Liver (tissue), 9 donors: ENCODE data around the gene PTP4A2. TPM values are rescaled to one million over a fixed set of nuclear protein-coding genes. Genes with fewer than 3 reads are reported as not detected.

Experiments used
- DNase-seq: peaks from one replicate; pipeline ENCODE4 v3.0.0-alpha.2; 2017; ENCODE audit warnings: low spot score
- H3K27ac ChIP-seq, 2 donors: one replicate each; pipeline ENCODE4 v1.7.0; 2013; ENCODE audit warnings: inconsistent platforms in 2 of 2, low read length in 2 of 2, control low read depth in 1 of 2, low read depth in 1 of 2, mild to moderate bottlenecking in 1 of 2
- H3K27me3 ChIP-seq, 4 donors: one replicate each; pipeline versions ENCODE4 v1.6.1 to v1.7.0; 2013; ENCODE audit warnings: low read length in 3 of 4, inconsistent platforms in 1 of 4, mild to moderate bottlenecking in 1 of 4, moderate library complexity in 1 of 4; ENCODE audit not compliant: control insufficient read depth in 4 of 4, insufficient read depth in 4 of 4
- H3K36me3 ChIP-seq, 4 donors: one replicate each; pipeline versions ENCODE4 v1.6.1 to v1.7.0; 2013; ENCODE audit warnings: low read length in 3 of 4, mild to moderate bottlenecking in 3 of 4, low read depth in 1 of 4, moderate library complexity in 1 of 4; ENCODE audit not compliant: control insufficient read depth in 4 of 4, insufficient read depth in 3 of 4
- H3K4me1 ChIP-seq, 4 donors: one replicate each; pipeline versions ENCODE4 v1.6.1 to v1.7.0; 2013; ENCODE audit warnings: low read length in 3 of 4, mild to moderate bottlenecking in 3 of 4, moderate library complexity in 1 of 4; ENCODE audit not compliant: control insufficient read depth in 4 of 4, insufficient read depth in 4 of 4
- H3K4me3 ChIP-seq, 3 donors: one replicate each; pipeline versions ENCODE4 v1.6.1 to v1.7.0; 2013; ENCODE audit warnings: low read length in 3 of 3, control low read depth in 1 of 3, low read depth in 1 of 3, mild to moderate bottlenecking in 1 of 3
- H3K9ac ChIP-seq, 2 donors: one replicate each; pipeline ENCODE4 v1.7.0; 2013; ENCODE audit warnings: low read length in 2 of 2, mild to moderate bottlenecking in 2 of 2, moderate library complexity in 2 of 2, control low read depth in 1 of 2, low read depth in 1 of 2
- H3K9me3 ChIP-seq, 4 donors: one replicate each; pipeline versions ENCODE4 v1.6.1 to v1.7.0; 2013; ENCODE audit warnings: low read length in 3 of 4; ENCODE audit not compliant: control insufficient read depth in 4 of 4
- CTCF ChIP-seq: fragments of 150-350 bp; IDR thresholded peaks from 2 replicates; pipeline ENCODE4 v1.5.1; 2017; ENCODE audit warnings: improper control_type of control experiment, low read depth, low read length; ENCODE audit not compliant: missing input control
- EGR1 ChIP-seq, 2 donors: IDR thresholded peaks; 2 replicates each; pipeline ENCODE4 v1.6.1; 2016 to 2018; ENCODE audit warnings: antibody characterized with exemption in 2 of 2, low read depth in 2 of 2
- FOXA1 ChIP-seq: IDR thresholded peaks from 2 replicates; pipeline ENCODE4 v1.6.1; 2016; ENCODE audit warnings: antibody characterized with exemption
- FOXA2 ChIP-seq: IDR thresholded peaks from 2 replicates; pipeline ENCODE4 v1.6.1; 2016; ENCODE audit warnings: antibody characterized with exemption
- GABPA ChIP-seq, 2 donors: IDR thresholded peaks in 1 of 2; conservative IDR thresholded peaks in 1 of 2; 2 replicates each; pipeline ENCODE4 v1.6.1; 2016; ENCODE audit warnings: antibody characterized with exemption in 2 of 2, mild to moderate bottlenecking in 1 of 2, moderate library complexity in 1 of 2
- HNF4A ChIP-seq, 2 donors: conservative IDR thresholded peaks; 2 replicates each; pipeline ENCODE4 v1.6.1; 2016; ENCODE audit warnings: antibody characterized with exemption in 2 of 2, mild to moderate bottlenecking in 2 of 2
- HNF4G ChIP-seq: IDR thresholded peaks from 2 replicates; pipeline ENCODE4 v1.6.1; 2016; ENCODE audit warnings: antibody characterized with exemption
- JUND ChIP-seq, 2 donors: IDR thresholded peaks; 2 replicates each; pipeline ENCODE4 v1.6.1; 2016; ENCODE audit warnings: antibody characterized with exemption in 2 of 2
- MAX ChIP-seq: IDR thresholded peaks from 2 replicates; pipeline ENCODE4 v1.6.1; 2016; ENCODE audit warnings: antibody characterized with exemption
- NR2F2 ChIP-seq: IDR thresholded peaks from 2 replicates; pipeline ENCODE4 v1.6.1; 2016; ENCODE audit warnings: antibody characterized with exemption
- RAD21 ChIP-seq, 2 donors: IDR thresholded peaks; 2 replicates each; pipeline ENCODE4 v1.6.1; 2016; ENCODE audit warnings: antibody characterized with exemption in 2 of 2, mild to moderate bottlenecking in 2 of 2
- REST ChIP-seq: IDR thresholded peaks from 2 replicates; pipeline ENCODE4 v1.6.1; 2016; ENCODE audit warnings: antibody characterized with exemption, mild to moderate bottlenecking
- RXRA ChIP-seq, 2 donors: IDR thresholded peaks; 2 replicates each; pipeline ENCODE4 v1.6.1; 2017 to 2018; ENCODE audit warnings: antibody characterized with exemption in 2 of 2, mild to moderate bottlenecking in 1 of 2
- SP1 ChIP-seq: IDR thresholded peaks from 2 replicates; pipeline ENCODE4 v1.6.1; 2018; ENCODE audit warnings: antibody characterized with exemption, mild to moderate bottlenecking
- TAF1 ChIP-seq: conservative IDR thresholded peaks from 2 replicates; pipeline ENCODE4 v1.6.1; 2016; ENCODE audit warnings: antibody characterized with exemption, mild to moderate bottlenecking
- YY1 ChIP-seq: IDR thresholded peaks from 2 replicates; pipeline ENCODE4 v1.6.1; 2016; ENCODE audit warnings: antibody characterized with exemption, mild to moderate bottlenecking
- WGBS: extraction: QIAGEN DNeasy Blood & Tissue Kit; methylation state at CpG from one replicate; pipeline ENCODE4 v1.1.7; 2013; 5-methylcytosine and 5-hydroxymethylcytosine counted together
- polyA plus RNA-seq, 2 donors: library from polyadenylated mRNA; stranded (reverse) in 1 of 2; unstranded in 1 of 2; fragments of 200-250 nt in 1 of 2; fragments of >200 nt in 1 of 2; fragmentation: Nextera tagmentation in 1 of 2; extraction: Ambion mirVana in 1 of 2; gene quantifications; one replicate each; pipeline versions ENCODE4 v1.2.1 to v1.2.3, GENCODE V29; 2013 to 2015
- total RNA-seq, 2 donors: library from RNA; depleted of rRNA; stranded (reverse); fragments of >200 nt; gene quantifications; one replicate each; pipeline ENCODE4 v1.2.3, GENCODE V29; 2014
- TF ChIP-seq, protein P1 (sequence below): IDR thresholded peaks from 2 replicates; pipeline ENCODE4 v1.6.1; 2016; ENCODE audit warnings: antibody characterized with exemption
- TF ChIP-seq, protein P2 (sequence below): IDR thresholded peaks from 2 replicates; pipeline ENCODE4 v1.6.1; 2016; ENCODE audit warnings: antibody characterized with exemption
- donor health status: healthy.
- donor health status: healthy.
- donor health status: healthy.
- donor health status: healthy.
- donor health status: healthy.

Gene PTP4A2
- total and polyA plus RNA-seq, 4 donors: 47.7 to 98.1 (median 71.9) TPM

GRCh38 chr1:31957701-31958674 lies 19.8 kb upstream of the PTP4A2 start:
- Histone ChIP-seq H3K9ac (no peak overlapping the region), H3K4me3 (no peak overlapping the region), H3K9me3 (no peaks in the 10 kb centered on the region), H3K27ac (peak overlapping the region in 1 of 2 donors; percentile 27), H3K36me3 (no peaks in the 10 kb centered on the region), H3K4me1 (peaks cover 9 to 23% (median 16%) of the 10 kb centered on the region in 4 donors), H3K27me3 (no peaks in the 10 kb centered on the region)
- no peak for DNase-seq
- TF ChIP-seq MAX (no peak), RXRA (IDR thresholded peaks at IDR 0.05) (no peak), TAF1 (no peak), FOXA1 (no peak), EGR1 (IDR thresholded peaks at IDR 0.05; ENCODE audit: low read depth in 2 of 2) (no peak), JUND (IDR thresholded peaks at IDR 0.05) (no peak), GABPA (IDR thresholded peaks at IDR 0.05 in 1 of 2, conservative IDR thresholded peaks at IDR 0.05 in 1 of 2) (no peak), YY1 (no peak), SP1 (no peak), NR2F2 (no peak), HNF4G (no peak), REST (no peak), HNF4A (conservative IDR thresholded peaks at IDR 0.05) (no peak), FOXA2 (no peak), CTCF (no peak), RAD21 (IDR thresholded peaks at IDR 0.05) (no peak)
- TF ChIP-seq, protein P1, sequence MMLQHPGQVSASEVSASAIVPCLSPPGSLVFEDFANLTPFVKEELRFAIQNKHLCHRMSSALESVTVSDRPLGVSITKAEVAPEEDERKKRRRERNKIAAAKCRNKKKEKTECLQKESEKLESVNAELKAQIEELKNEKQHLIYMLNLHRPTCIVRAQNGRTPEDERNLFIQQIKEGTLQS: no peak
- TF ChIP-seq, protein P2, sequence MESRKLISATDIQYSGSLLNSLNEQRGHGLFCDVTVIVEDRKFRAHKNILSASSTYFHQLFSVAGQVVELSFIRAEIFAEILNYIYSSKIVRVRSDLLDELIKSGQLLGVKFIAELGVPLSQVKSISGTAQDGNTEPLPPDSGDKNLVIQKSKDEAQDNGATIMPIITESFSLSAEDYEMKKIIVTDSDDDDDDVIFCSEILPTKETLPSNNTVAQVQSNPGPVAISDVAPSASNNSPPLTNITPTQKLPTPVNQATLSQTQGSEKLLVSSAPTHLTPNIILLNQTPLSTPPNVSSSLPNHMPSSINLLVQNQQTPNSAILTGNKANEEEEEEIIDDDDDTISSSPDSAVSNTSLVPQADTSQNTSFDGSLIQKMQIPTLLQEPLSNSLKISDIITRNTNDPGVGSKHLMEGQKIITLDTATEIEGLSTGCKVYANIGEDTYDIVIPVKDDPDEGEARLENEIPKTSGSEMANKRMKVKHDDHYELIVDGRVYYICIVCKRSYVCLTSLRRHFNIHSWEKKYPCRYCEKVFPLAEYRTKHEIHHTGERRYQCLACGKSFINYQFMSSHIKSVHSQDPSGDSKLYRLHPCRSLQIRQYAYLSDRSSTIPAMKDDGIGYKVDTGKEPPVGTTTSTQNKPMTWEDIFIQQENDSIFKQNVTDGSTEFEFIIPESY: no peak
- WGBS: 80% methylated on average over 9 of the region's 9 CpGs
